Neural cell (in vitro differentiated cells): Measurements from ENCODE around the gene DNAAF5. TPM values are rescaled to one million over a fixed set of nuclear protein-coding genes. Genes with fewer than 3 reads are reported as not detected.

ENCODE experiments used
- H2AFZ ChIP-seq: fragments of 200-600, 300-800 bp; sonication (generic), shearing (Covaris generic); 2 replicates; pipeline ENCODE4 v1.6.0; 2014; ENCODE audit warnings: low read depth, mild to moderate bottlenecking, antibody characterized with exemption, low read length, moderate library complexity
- H3F3A ChIP-seq: fragments of 200-600 bp; shearing (Covaris generic); 2 replicates; pipeline ENCODE4 v1.6.1; 2016; ENCODE audit warnings: mild to moderate bottlenecking, moderate library complexity, mixed read lengths, antibody characterized with exemption, low read length; ENCODE audit not compliant: insufficient read depth, poor library complexity, severe bottlenecking
- H3K27ac ChIP-seq: fragments of 200-600, 300-800 bp; sonication (generic), shearing (Covaris generic); 2 replicates; pipeline ENCODE4 v1.5.1; 2014; ENCODE audit warnings: mild to moderate bottlenecking, low read length, moderate library complexity
- H3K27me3 ChIP-seq: fragments of 300-800, 200-600 bp; sonication (generic), shearing (Covaris generic); 2 replicates; pipeline ENCODE4 v1.6.0; 2014; ENCODE audit warnings: mild to moderate bottlenecking, low read depth, low read length, moderate library complexity; ENCODE audit not compliant: insufficient read depth
- H3K36me3 ChIP-seq: fragments of 300-800, 200-600 bp; sonication (generic), shearing (Covaris generic); 2 replicates; pipeline ENCODE4 v1.5.1; 2014; ENCODE audit warnings: mild to moderate bottlenecking, antibody characterized with exemption, low read length, moderate library complexity; ENCODE audit not compliant: insufficient read depth
- H3K4me2 ChIP-seq: fragments of 300-800, 200-600 bp; sonication (generic), shearing (Covaris generic); 2 replicates; pipeline ENCODE4 v1.6.0; 2014; ENCODE audit warnings: mild to moderate bottlenecking, low read length
- H3K4me3 ChIP-seq: fragments of 300-800, 200-600 bp; sonication (generic), shearing (Covaris generic); 2 replicates; pipeline ENCODE4 v1.5.1; 2014; ENCODE audit warnings: mild to moderate bottlenecking, low read length, moderate library complexity
- H3K79me2 ChIP-seq: fragments of 200-600 bp; shearing (Covaris generic); replicated peaks from 2 replicates; pipeline ENCODE4 v1.6.0; 2014; ENCODE audit warnings: mild to moderate bottlenecking, low read length, moderate library complexity; ENCODE audit not compliant: insufficient read depth
- H3K9ac ChIP-seq: fragments of 300-800, 200-600 bp; sonication (generic), shearing (Covaris generic); 2 replicates; pipeline ENCODE4 v1.6.1; 2016; ENCODE audit warnings: mild to moderate bottlenecking, low read length, mixed read lengths
- H3K9me2 ChIP-seq: fragments of 200-600 bp; shearing (Covaris generic); 2 replicates; pipeline ENCODE4 v1.6.1; 2016; ENCODE audit warnings: mild to moderate bottlenecking, low read length, mixed read lengths; ENCODE audit not compliant: insufficient read depth
- H3K9me3 ChIP-seq: fragments of 200-600, 300-800 bp; sonication (generic), shearing (Covaris generic); 2 replicates; pipeline ENCODE4 v1.6.1; 2016; ENCODE audit warnings: mild to moderate bottlenecking, mixed run types, low read length, moderate library complexity, mixed read lengths
- H4K20me1 ChIP-seq: fragments of 200-600 bp; shearing (Covaris generic); 2 replicates; pipeline ENCODE4 v1.6.1; 2016; ENCODE audit warnings: mild to moderate bottlenecking, mixed run types; ENCODE audit not compliant: insufficient read depth
- EP300 ChIP-seq: fragments of 450-650 bp; conservative IDR thresholded peaks from 2 replicates; pipeline ENCODE4 v1.6.1; 2014; ENCODE audit warnings: antibody characterized with exemption, mild to moderate bottlenecking, moderate library complexity; ENCODE audit not compliant: poor library complexity, severe bottlenecking
- EZH2 ChIP-seq: fragments of 200-600, 300-800 bp; shearing (Covaris generic), sonication (generic); IDR thresholded peaks from 2 replicates; pipeline ENCODE4 v1.6.1; 2014; ENCODE audit warnings: antibody characterized with exemption, low read length, borderline replicate concordance, mild to moderate bottlenecking; ENCODE audit not compliant: insufficient read depth, poor library complexity, severe bottlenecking
- MXI1 ChIP-seq: fragments of 450-650 bp; conservative IDR thresholded peaks from 2 replicates; pipeline ENCODE4 v1.6.1; 2014; ENCODE audit warnings: antibody characterized with exemption, mild to moderate bottlenecking; ENCODE audit not compliant: poor library complexity, severe bottlenecking
- POLR2AphosphoS5 ChIP-seq: IDR thresholded peaks from 2 replicates; pipeline ENCODE4 v1.6.1; 2012
- RAD21 ChIP-seq: fragments of 450-650 bp; conservative IDR thresholded peaks from 2 replicates; pipeline ENCODE4 v1.6.1; 2014; ENCODE audit warnings: antibody characterized with exemption, mild to moderate bottlenecking, moderate library complexity
- SMC3 ChIP-seq: fragments of 450-650 bp; conservative IDR thresholded peaks from 2 replicates; pipeline ENCODE4 v1.6.1; 2014; ENCODE audit warnings: antibody characterized with exemption, mild to moderate bottlenecking, moderate library complexity; ENCODE audit not compliant: poor library complexity
- TAF1 ChIP-seq: IDR thresholded peaks from 2 replicates; pipeline ENCODE4 v1.6.1; 2012; ENCODE audit warnings: low read depth
- polyA plus RNA-seq: library from polyadenylated mRNA; depleted of rRNA; stranded (reverse); fragments of >200 nt; gene quantifications from 2 replicates; pipeline ENCODE4 v1.2.3, GENCODE V29; 2014
- TF ChIP-seq, protein P1 (sequence below): fragments of 450-650 bp; IDR thresholded peaks from 2 replicates; pipeline ENCODE4 v1.5.1; 2014; ENCODE audit warnings: antibody characterized with exemption, mild to moderate bottlenecking, moderate library complexity; ENCODE audit not compliant: poor library complexity, severe bottlenecking
- TF ChIP-seq, protein P2 (sequence below): IDR thresholded peaks from 2 replicates; pipeline ENCODE4 v1.6.1; 2012; ENCODE audit warnings: borderline replicate concordance

DNAAF5 gene
- polyA plus RNA-seq, 1 donor from 2014 or later = 5.3 TPM

DNA sequence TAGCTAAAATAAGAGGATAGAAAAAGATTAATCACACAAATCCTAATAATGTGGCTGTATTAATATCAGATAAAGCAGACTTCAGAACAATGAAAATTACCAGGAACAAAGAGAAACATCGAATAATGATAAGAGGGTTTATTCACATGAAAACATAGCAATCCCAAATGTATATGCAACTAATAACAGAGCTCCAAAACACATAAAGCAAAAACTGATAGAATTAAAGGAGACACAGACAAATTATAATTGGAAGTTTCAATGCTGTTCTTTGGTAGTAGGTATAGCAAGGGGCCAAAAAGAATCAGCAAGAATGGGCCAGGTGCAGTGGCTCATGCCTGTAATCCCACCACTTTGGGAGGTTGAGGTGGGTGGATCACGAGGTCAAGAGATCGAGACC is 23.4 kb upstream of the DNAAF5 start:
- Histone ChIP-seq H3K4me3 (no peak overlapping the region), H3F3A (no peaks in the 10 kb centered on the region), H3K9ac (no peak overlapping the region), H4K20me1 (no peaks in the 10 kb centered on the region), H3K9me2 (no peaks in the 10 kb centered on the region), H3K9me3 (no peaks in the 10 kb centered on the region), H3K79me2 (no peaks in the 10 kb centered on the region), H3K4me2 (no peak overlapping the region), H3K27me3 (no peaks in the 10 kb centered on the region), H3K36me3 (no peaks in the 10 kb centered on the region), H2AFZ (no peak overlapping the region), H3K27ac (no peak overlapping the region)
- no peak for TF ChIP-seq EP300
- TF ChIP-seq TAF1 = no peak
- TF ChIP-seq, protein P1, sequence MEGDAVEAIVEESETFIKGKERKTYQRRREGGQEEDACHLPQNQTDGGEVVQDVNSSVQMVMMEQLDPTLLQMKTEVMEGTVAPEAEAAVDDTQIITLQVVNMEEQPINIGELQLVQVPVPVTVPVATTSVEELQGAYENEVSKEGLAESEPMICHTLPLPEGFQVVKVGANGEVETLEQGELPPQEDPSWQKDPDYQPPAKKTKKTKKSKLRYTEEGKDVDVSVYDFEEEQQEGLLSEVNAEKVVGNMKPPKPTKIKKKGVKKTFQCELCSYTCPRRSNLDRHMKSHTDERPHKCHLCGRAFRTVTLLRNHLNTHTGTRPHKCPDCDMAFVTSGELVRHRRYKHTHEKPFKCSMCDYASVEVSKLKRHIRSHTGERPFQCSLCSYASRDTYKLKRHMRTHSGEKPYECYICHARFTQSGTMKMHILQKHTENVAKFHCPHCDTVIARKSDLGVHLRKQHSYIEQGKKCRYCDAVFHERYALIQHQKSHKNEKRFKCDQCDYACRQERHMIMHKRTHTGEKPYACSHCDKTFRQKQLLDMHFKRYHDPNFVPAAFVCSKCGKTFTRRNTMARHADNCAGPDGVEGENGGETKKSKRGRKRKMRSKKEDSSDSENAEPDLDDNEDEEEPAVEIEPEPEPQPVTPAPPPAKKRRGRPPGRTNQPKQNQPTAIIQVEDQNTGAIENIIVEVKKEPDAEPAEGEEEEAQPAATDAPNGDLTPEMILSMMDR = no peak
- no peak for TF ChIP-seq SMC3
- TF ChIP-seq, protein P2, sequence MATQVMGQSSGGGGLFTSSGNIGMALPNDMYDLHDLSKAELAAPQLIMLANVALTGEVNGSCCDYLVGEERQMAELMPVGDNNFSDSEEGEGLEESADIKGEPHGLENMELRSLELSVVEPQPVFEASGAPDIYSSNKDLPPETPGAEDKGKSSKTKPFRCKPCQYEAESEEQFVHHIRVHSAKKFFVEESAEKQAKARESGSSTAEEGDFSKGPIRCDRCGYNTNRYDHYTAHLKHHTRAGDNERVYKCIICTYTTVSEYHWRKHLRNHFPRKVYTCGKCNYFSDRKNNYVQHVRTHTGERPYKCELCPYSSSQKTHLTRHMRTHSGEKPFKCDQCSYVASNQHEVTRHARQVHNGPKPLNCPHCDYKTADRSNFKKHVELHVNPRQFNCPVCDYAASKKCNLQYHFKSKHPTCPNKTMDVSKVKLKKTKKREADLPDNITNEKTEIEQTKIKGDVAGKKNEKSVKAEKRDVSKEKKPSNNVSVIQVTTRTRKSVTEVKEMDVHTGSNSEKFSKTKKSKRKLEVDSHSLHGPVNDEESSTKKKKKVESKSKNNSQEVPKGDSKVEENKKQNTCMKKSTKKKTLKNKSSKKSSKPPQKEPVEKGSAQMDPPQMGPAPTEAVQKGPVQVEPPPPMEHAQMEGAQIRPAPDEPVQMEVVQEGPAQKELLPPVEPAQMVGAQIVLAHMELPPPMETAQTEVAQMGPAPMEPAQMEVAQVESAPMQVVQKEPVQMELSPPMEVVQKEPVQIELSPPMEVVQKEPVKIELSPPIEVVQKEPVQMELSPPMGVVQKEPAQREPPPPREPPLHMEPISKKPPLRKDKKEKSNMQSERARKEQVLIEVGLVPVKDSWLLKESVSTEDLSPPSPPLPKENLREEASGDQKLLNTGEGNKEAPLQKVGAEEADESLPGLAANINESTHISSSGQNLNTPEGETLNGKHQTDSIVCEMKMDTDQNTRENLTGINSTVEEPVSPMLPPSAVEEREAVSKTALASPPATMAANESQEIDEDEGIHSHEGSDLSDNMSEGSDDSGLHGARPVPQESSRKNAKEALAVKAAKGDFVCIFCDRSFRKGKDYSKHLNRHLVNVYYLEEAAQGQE = no peak
- no peak for TF ChIP-seq RAD21
- TF ChIP-seq EZH2 = no peak
- TF ChIP-seq POLR2AphosphoS5 = no peak
- TF ChIP-seq MXI1 = no peak

DNA sequence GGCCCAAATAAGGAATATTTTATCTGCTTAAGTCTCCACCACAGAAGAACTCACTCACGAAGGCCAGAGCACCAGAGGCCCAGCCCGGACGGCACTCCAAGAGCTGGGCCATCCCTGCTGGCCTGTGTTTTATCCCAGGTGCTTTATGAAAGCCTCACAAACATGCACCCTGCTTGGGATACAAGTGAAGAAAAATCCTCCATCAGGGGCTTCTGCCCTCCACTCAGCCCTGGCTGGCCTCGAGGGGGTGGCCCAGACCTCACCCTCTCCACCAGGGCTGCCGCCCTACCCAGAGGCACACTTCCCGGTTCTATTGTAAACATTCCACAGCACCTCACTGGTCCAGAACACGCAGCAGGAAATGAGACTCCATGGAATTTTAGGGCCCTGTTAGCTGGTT is 19.8 kb upstream of the DNAAF5 start:
- H3K4me3 ChIP-seq = no peak overlapping the region
- H3K9me2 ChIP-seq = no peaks in the 10 kb centered on the region
- H3K27ac ChIP-seq = no peak overlapping the region
- no peak for TF ChIP-seq EP300
- TF ChIP-seq RAD21 = no peak
- TF ChIP-seq, protein P1 = no peak
- TF ChIP-seq MXI1 = no peak
- TF ChIP-seq, protein P2 = no peak
- TF ChIP-seq EZH2 = no peak
- no peak for TF ChIP-seq POLR2AphosphoS5
- no peaks in the 10 kb centered on the region for H3K27me3 ChIP-seq
- H2AFZ ChIP-seq = no peak overlapping the region
- H3K36me3 ChIP-seq = no peaks in the 10 kb centered on the region
- H3K9me3 ChIP-seq = no peaks in the 10 kb centered on the region
- H3F3A ChIP-seq = no peaks in the 10 kb centered on the region
- no peak overlapping the region for H3K4me2 ChIP-seq
- no peak overlapping the region for H3K9ac ChIP-seq
- no peaks in the 10 kb centered on the region for H4K20me1 ChIP-seq
- H3K79me2 ChIP-seq = no peaks in the 10 kb centered on the region
